H9 (cell line): ENCODE results near the gene EHBP1L1. TPM values are rescaled to one million over a fixed set of nuclear protein-coding genes. Genes with fewer than 3 reads are reported as not detected.

Experiments
- DNase-seq: peaks from one replicate; pipeline ENCODE4 v3.0.0-alpha.2; 2017
- H2AFZ ChIP-seq: one replicate; pipeline ENCODE4 v1.6.1; 2013; ENCODE audit warnings: mild to moderate bottlenecking, low read length, control low read depth, moderate library complexity
- H2AK5ac ChIP-seq: 2 replicates; pipeline ENCODE4 v1.6.1; 2013; ENCODE audit warnings: low read length, control low read depth, mixed read lengths; ENCODE audit not compliant: insufficient read length
- H2BK120ac ChIP-seq: one replicate; pipeline ENCODE4 v1.6.1; 2013; ENCODE audit warnings: low read depth, mild to moderate bottlenecking, low read length, control low read depth, inconsistent platforms; ENCODE audit not compliant: poor library complexity, severe bottlenecking
- H2BK12ac ChIP-seq: 2 replicates; pipeline ENCODE4 v1.6.1; 2013; ENCODE audit warnings: low read length, control low read depth, mixed read lengths, low read depth; ENCODE audit not compliant: insufficient read length
- H2BK15ac ChIP-seq: 2 replicates; pipeline ENCODE4 v1.6.1; 2013; ENCODE audit warnings: low read depth, low read length, control low read depth
- H2BK20ac ChIP-seq: one replicate; pipeline ENCODE4 v1.6.1; 2013; ENCODE audit warnings: low read depth, mild to moderate bottlenecking, low read length, control low read depth, inconsistent platforms; ENCODE audit not compliant: poor library complexity, severe bottlenecking
- H2BK5ac ChIP-seq: 2 replicates; pipeline ENCODE4 v1.6.1; 2013; ENCODE audit warnings: low read length, control low read depth, mixed read lengths; ENCODE audit not compliant: insufficient read length
- H3K14ac ChIP-seq: 2 replicates; pipeline ENCODE4 v1.6.1; 2013; ENCODE audit warnings: low read length, control low read depth; ENCODE audit not compliant: insufficient read depth
- H3K18ac ChIP-seq: 2 replicates; pipeline ENCODE4 v1.6.1; 2013; ENCODE audit warnings: low read depth, mild to moderate bottlenecking, mixed read lengths, low read length, control low read depth; ENCODE audit not compliant: insufficient read length
- H3K23ac ChIP-seq: 2 replicates; pipeline ENCODE4 v1.6.1; 2013; ENCODE audit warnings: low read length, control low read depth, mixed read lengths, low read depth; ENCODE audit not compliant: insufficient read length
- H3K23me2 ChIP-seq: 2 replicates; pipeline ENCODE4 v1.6.1; 2013; ENCODE audit warnings: low read depth, mild to moderate bottlenecking, mixed read lengths, low read length, control low read depth; ENCODE audit not compliant: insufficient read length, poor library complexity, severe bottlenecking
- H3K27ac ChIP-seq: 2 replicates; pipeline ENCODE4 v1.5.1; 2013; ENCODE audit warnings: low read length, control low read depth, mixed read lengths, low read depth; ENCODE audit not compliant: insufficient read length
- H3K27me3 ChIP-seq: 2 replicates; pipeline ENCODE4 v1.6.1; 2013; ENCODE audit warnings: low read length, control low read depth, inconsistent platforms; ENCODE audit not compliant: insufficient read depth
- H3K4ac ChIP-seq: 2 replicates; pipeline ENCODE4 v1.6.1; 2013; ENCODE audit warnings: low read depth, mild to moderate bottlenecking, control low read depth, inconsistent platforms, low read length, moderate library complexity
- H3K4me1 ChIP-seq: 2 replicates; pipeline ENCODE4 v1.6.1; 2013; ENCODE audit warnings: low read length, control low read depth, inconsistent platforms; ENCODE audit not compliant: insufficient read depth
- H3K4me2 ChIP-seq: 2 replicates; pipeline ENCODE4 v1.6.1; 2013; ENCODE audit warnings: low read length, control low read depth, mixed read lengths; ENCODE audit not compliant: insufficient read length, insufficient read depth
- H3K56ac ChIP-seq: 2 replicates; pipeline ENCODE4 v1.6.1; 2013; ENCODE audit warnings: low read depth, mild to moderate bottlenecking, mixed read lengths, low read length, control low read depth; ENCODE audit not compliant: insufficient read length
- H3K79me1 ChIP-seq: 2 replicates; pipeline ENCODE4 v1.6.1; 2013; ENCODE audit warnings: low read depth, mild to moderate bottlenecking, moderate library complexity, low read length, control low read depth, inconsistent platforms; ENCODE audit not compliant: insufficient read depth, poor library complexity, severe bottlenecking
- H3K79me2 ChIP-seq: 2 replicates; pipeline ENCODE4 v1.6.1; 2013; ENCODE audit warnings: low read length, control low read depth, inconsistent platforms; ENCODE audit not compliant: insufficient read depth
- H3K9ac ChIP-seq: 2 replicates; pipeline ENCODE4 v1.6.1; 2013; ENCODE audit warnings: low read length, control low read depth, mixed read lengths; ENCODE audit not compliant: insufficient read length; ENCODE audit errors: extremely low read depth
- H3K9me3 ChIP-seq: one replicate; pipeline ENCODE4 v1.6.1; 2013; ENCODE audit warnings: low read depth, low read length, inconsistent platforms; ENCODE audit not compliant: control insufficient read depth
- H3T11ph ChIP-seq: one replicate; pipeline ENCODE4 v1.6.1; 2013; ENCODE audit warnings: mild to moderate bottlenecking, low read length, control low read depth, inconsistent platforms
- H4K20me1 ChIP-seq: one replicate; pipeline ENCODE4 v1.6.1; 2013; ENCODE audit not compliant: control insufficient read depth, insufficient read length, insufficient read depth
- H4K5ac ChIP-seq: 2 replicates; pipeline ENCODE4 v1.6.1; 2013; ENCODE audit warnings: low read depth, mild to moderate bottlenecking, mixed read lengths, low read length, control low read depth; ENCODE audit not compliant: insufficient read length
- H4K8ac ChIP-seq: replicated peaks from 2 replicates; pipeline ENCODE4 v1.6.1; 2013; ENCODE audit warnings: low read length, control low read depth, mixed read lengths, low read depth; ENCODE audit not compliant: insufficient read length
- H4K91ac ChIP-seq: 2 replicates; pipeline ENCODE4 v1.6.1; 2013; ENCODE audit warnings: low read depth, mild to moderate bottlenecking, moderate library complexity, mixed read lengths, low read length, control low read depth; ENCODE audit not compliant: insufficient read length
- H3K27ac Mint-ChIP-seq, 3 experiments: 2 replicates in 2 of 3; 3 replicates in 1 of 3; pipeline ENCODE4 v1.8.0; 2020 to 2021; ENCODE audit warnings: mixed read lengths in 3 of 3, mild to moderate bottlenecking in 1 of 3, moderate library complexity in 1 of 3
- H3K27me3 Mint-ChIP-seq: 2 replicates; pipeline ENCODE4 v1.8.0; 2021; ENCODE audit warnings: low read depth, mild to moderate bottlenecking, moderate library complexity, mixed read lengths
- H3K36me3 Mint-ChIP-seq, 3 experiments: 2 replicates in 2 of 3; 3 replicates in 1 of 3; pipeline ENCODE4 v1.8.0; 2020 to 2021; ENCODE audit warnings: low read depth in 3 of 3, mixed read lengths in 3 of 3; ENCODE audit not compliant: insufficient read depth in 1 of 3
- H3K4me1 Mint-ChIP-seq, 2 experiments: 2 replicates each; pipeline ENCODE4 v1.8.0; 2020; ENCODE audit warnings: mixed read lengths in 2 of 2
- H3K4me3 Mint-ChIP-seq, 2 experiments: 2 replicates in 1 of 2; 3 replicates in 1 of 2; pipeline ENCODE4 v1.8.0; 2020 to 2021; ENCODE audit warnings: mild to moderate bottlenecking in 2 of 2, mixed read lengths in 2 of 2, moderate library complexity in 1 of 2
- H3K9me3 Mint-ChIP-seq, 2 experiments: 2 replicates in 1 of 2; 3 replicates in 1 of 2; pipeline ENCODE4 v1.8.0; 2020; ENCODE audit warnings: mild to moderate bottlenecking in 2 of 2, mixed read lengths in 2 of 2, moderate library complexity in 1 of 2
- CTCF ChIP-seq: fragments of 200-600 bp; sonication (generic); conservative IDR thresholded peaks from 3 replicates; pipeline ENCODE4 v1.8.0; 2021; ENCODE audit warnings: antibody characterized with exemption, mild to moderate bottlenecking
- WGBS: extraction: QIAGEN DNeasy Blood & Tissue Kit; methylation state at CpG from one replicate; pipeline ENCODE4 v1.1.7; 2013; ENCODE audit warnings: missing lambda C conversion rate, low lambda C conversion rate, mixed read lengths; ENCODE audit not compliant: insufficient read length; ENCODE audit errors: extremely low coverage; 5-methylcytosine and 5-hydroxymethylcytosine counted together
- total RNA-seq: library from RNA; stranded (reverse); gene quantifications from 2 replicates; pipeline ENCODE4 v1.2.1, GENCODE V29; 2021

The EHBP1L1 gene
- total RNA-seq, 1 experiment from 2014 or later = 13.8 TPM

GRCh38 chr11:65639623-65640482 is 64.0 kb downstream of the EHBP1L1 start:
- Histone ChIP-seq H2BK5ac (no peak overlapping the region), H4K8ac (no peak overlapping the region), H2BK20ac (no peak overlapping the region), H3K23ac (no peak overlapping the region), H3K4me2 (no peak overlapping the region), H3K4ac (no peak overlapping the region), H4K91ac (no peak overlapping the region), H4K5ac (no peak overlapping the region), H3K18ac (no peak overlapping the region), H3K4me1 (peaks cover 5% of the 10 kb centered on the region; the same call in 1 of the 2 replicates), H3K9me3 (no peaks in the 10 kb centered on the region), H2BK15ac (no peak overlapping the region), H3K14ac (no peak overlapping the region), H3T11ph (no peak overlapping the region), H3K9ac (no peak overlapping the region), H2AK5ac (no peak overlapping the region), H3K27ac (no peak overlapping the region), H2BK120ac (no peak overlapping the region), H3K79me1 (no peaks in the 10 kb centered on the region), H2BK12ac (no peak overlapping the region), H3K23me2 (peaks cover 13% of the 10 kb centered on the region), H2AFZ (no peak overlapping the region), H3K27me3 (no peaks in the 10 kb centered on the region), H3K79me2 (no peaks in the 10 kb centered on the region), H4K20me1 (no peaks in the 10 kb centered on the region), H3K56ac (no peak overlapping the region)
- peaks cover 34 to 40% of the 10 kb centered on the region in 2 experiments for H3K4me1 Mint-ChIP-seq
- no peaks in the 10 kb centered on the region for H3K27me3 Mint-ChIP-seq
- H3K36me3 Mint-ChIP-seq = peaks cover 11 to 12% (median 12%) of the 10 kb centered on the region in 3 experiments; a peak in 6 of 7 replicates
- H3K4me3 Mint-ChIP-seq = 0 out of 5 replicates have a peak overlapping the region, but pooled peaks of 1 of the 2 experiments have one; percentile 20
- no peaks in the 10 kb centered on the region for H3K9me3 Mint-ChIP-seq
- H3K27ac Mint-ChIP-seq = no peak overlapping the region
- no peak for DNase-seq
- no CpG with 5 or more reads among the region's 8 CpGs for WGBS
- no peak for TF ChIP-seq CTCF
